ENCODE measurements around the gene INSC. TPM values are rescaled to one million over a fixed set of nuclear protein-coding genes. Genes with fewer than 3 reads are reported as not detected.

INSC gene
- total RNA-seq, 1 experiment from 2014 or later, result 1.7 TPM

DNA sequence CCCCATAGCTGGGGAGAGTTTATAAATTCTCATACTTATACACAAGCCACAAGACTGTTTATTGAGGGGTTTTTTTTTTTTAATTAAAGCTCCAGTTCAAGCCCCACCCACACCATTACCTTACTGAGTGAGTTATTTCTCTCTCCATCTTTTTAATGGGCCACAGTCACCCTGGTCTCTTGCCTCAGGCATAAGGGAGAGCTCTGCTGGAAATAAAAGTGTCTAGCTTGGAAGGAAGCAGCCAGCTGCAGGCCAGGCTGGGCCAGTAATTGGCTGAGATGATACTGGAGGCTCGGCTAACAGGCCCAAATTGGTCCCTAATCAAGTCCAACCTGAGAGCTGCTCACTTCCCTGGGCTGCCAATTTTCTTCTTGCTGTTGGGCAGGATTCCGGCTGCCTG lies 174.1 kb downstream of the INSC start:
- DNase-seq (ENCODE audit: low spot score), result no peak

DNA sequence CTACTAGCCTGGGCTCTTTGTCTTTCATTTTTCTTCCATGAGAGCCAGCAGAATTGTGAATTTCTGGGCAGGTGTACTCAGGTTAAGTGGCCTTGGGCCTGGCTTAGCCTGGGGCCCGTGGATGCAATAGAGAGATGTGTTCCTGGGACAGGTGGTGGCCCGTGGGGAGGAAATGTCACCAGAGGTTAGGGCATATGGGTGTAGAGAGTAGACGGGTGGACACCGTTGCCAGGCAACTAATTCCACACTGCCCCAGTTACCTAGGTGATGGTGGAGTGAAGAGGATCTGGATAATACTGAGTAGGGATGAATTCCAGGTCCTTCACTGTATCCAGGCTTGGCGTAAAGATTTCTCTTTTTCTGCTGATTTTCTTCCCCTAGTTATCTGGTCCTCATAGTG lies 175.0 kb downstream of the INSC start:
- no peak for DNase-seq (ENCODE audit: low spot score)

DNA sequence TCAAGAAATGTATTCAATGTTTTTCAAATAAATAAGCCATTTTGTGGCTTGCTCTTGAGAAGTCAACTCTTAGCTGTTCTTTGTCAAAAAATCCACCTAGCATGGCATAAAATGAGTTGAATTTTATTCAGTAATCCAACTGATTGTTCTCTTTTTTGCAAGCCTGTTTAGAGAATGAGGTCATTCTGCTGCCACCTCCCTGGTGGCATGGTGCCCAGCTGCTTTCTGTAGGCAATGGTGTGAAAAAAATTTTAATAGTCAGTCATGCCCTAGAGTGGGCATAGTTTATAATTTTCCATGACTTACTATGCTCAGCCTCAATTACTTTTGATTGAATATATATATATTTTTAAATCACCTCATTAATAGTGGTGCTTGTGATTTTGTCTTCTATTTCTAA lies 177.2 kb downstream of the INSC start:
- DNase-seq (ENCODE audit: low spot score), result no peak

DNA sequence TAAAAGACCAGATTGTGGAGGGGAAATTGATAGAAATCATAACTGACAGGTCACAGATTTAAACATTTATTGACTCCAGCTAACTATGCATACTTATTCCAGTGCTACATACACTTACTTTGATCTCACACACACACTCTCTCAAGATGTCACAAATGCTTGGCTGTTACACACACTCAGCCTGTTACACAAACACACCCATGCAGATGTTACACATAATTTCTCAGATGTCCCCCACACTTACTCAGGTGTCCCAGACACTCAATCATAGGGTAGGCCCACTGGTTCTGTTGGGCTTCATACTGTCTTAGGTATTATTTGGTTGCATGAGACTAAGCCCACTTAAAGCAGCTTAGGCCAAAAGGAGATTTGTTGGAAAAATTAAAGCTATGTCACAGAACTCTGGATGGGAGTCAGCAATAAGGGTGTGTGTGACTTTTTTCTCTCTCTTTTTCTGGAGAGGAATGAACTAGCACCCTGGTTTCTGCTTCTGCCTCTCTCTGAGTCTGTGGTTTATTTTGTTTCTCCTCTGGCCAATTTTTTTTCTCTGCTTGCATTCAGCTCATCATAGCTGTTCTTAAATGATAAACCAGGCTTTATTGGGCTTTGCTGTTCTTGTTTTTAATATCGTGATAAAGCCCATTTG lies 179.4 kb downstream of the INSC start:
- DNase-seq (ENCODE audit: low spot score), result no peak

DNA sequence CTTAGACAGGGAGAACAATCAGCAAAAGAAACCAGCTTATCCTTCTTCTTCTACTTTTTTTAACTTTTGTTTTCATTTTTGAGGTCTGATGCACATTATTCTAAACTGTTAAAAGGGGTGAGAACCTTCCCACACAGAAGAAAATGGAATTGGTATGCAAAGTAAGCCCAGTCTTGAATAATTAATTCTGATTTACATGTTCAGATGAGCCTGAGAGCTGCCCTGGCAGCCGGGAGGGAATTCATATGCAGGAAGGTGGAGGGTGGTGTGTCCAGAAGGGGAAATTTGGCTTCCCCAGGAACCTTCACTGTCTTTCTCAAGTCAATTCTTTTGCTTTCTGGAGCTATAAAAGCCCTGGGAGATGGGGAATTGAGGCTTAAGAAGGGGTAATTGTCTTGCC lies 181.0 kb downstream of the INSC start:
- no peak for DNase-seq (ENCODE audit: low spot score)

Other genes with a start within 250 kb of the INSC start
- gene CYP2R1, start 222.7 kb upstream of the INSC start, total RNA-seq (2014; rRNA removed; shearing (Covaris generic)), result 7.2 and 9.7 TPM in 2 replicates
- not detected in 2 replicates for gene CALCA, start 142.6 kb upstream of the INSC start, total RNA-seq (2014; rRNA removed; shearing (Covaris generic))
- gene CALCB, start 41.3 kb upstream of the INSC start, total RNA-seq (2014; rRNA removed; shearing (Covaris generic)), result not detected in 2 replicates